HepG2 (cell line): ENCODE results near the gene ZNF524. TPM values are rescaled to one million over a fixed set of nuclear protein-coding genes. Genes with fewer than 3 reads are reported as not detected.

Experiments
- CERS6 ChIP-seq: sonication (generic); formaldehyde crosslinking; IDR thresholded peaks from 2 replicates; pipeline ENCODE4 v1.5.0; 2020; ENCODE audit warnings: missing genetic modification reagents
- FOSL2 ChIP-seq: sonication (generic); formaldehyde crosslinking; IDR thresholded peaks from 2 replicates; pipeline ENCODE4 v1.4.0; 2020; ENCODE audit warnings: missing genetic modification reagents
- HDAC1 ChIP-seq: sonication (generic); formaldehyde crosslinking; IDR thresholded peaks from 2 replicates; pipeline ENCODE4 v1.5.1; 2020; ENCODE audit warnings: mild to moderate bottlenecking, missing genetic modification reagents
- ISL2 ChIP-seq: sonication (generic); formaldehyde crosslinking; IDR thresholded peaks from 2 replicates; pipeline ENCODE4 v1.5.0; 2020; ENCODE audit warnings: missing genetic modification reagents
- KLF6 ChIP-seq: IDR thresholded peaks from 2 replicates; pipeline ENCODE4 v1.8.0; 2016; ENCODE audit warnings: missing biosample characterization, missing genetic modification reagents
- MAFG ChIP-seq: sonication (generic); formaldehyde crosslinking; IDR thresholded peaks from 2 replicates; pipeline ENCODE4 v1.5.1; 2020; ENCODE audit warnings: mild to moderate bottlenecking, missing genetic modification reagents
- MLLT10 ChIP-seq: sonication (generic); formaldehyde crosslinking; IDR thresholded peaks from 2 replicates; pipeline ENCODE4 v1.4.0; 2020; ENCODE audit warnings: missing genetic modification reagents
- MXD1 ChIP-seq: sonication (generic); formaldehyde crosslinking; IDR thresholded peaks from 2 replicates; pipeline ENCODE4 v1.4.0; 2020; ENCODE audit warnings: mild to moderate bottlenecking, missing genetic modification reagents
- NFE2L2 ChIP-seq: fragments of 150-350 bp; IDR thresholded peaks from 2 replicates; pipeline ENCODE4 v1.6.1; 2014; ENCODE audit warnings: low read length
- NFIB ChIP-seq: sonication (generic); formaldehyde crosslinking; IDR thresholded peaks from 2 replicates; pipeline ENCODE4 v1.9.0; 2021; ENCODE audit warnings: missing genetic modification reagents, mild to moderate bottlenecking, borderline replicate concordance
- PHF21A ChIP-seq: sonication (generic); formaldehyde crosslinking; IDR thresholded peaks from 2 replicates; pipeline ENCODE4 v1.5.0; 2020; ENCODE audit warnings: mild to moderate bottlenecking, missing genetic modification reagents
- POLR2A ChIP-seq, 2 experiments: IDR thresholded peaks; 2 replicates each; pipeline ENCODE4 v1.6.1; 2011; ENCODE audit warnings: low read depth in 2 of 2, low read length in 2 of 2, mild to moderate bottlenecking in 1 of 2, moderate library complexity in 1 of 2; ENCODE audit not compliant: insufficient read depth in 1 of 2
- POLR2G ChIP-seq: fragments of 200-400 bp; formaldehyde crosslinking; IDR thresholded peaks from 2 replicates; pipeline ENCODE4 v1.6.1; 2018; ENCODE audit warnings: mild to moderate bottlenecking, low read depth, low read length, moderate library complexity
- PRMT3 ChIP-seq: sonication (generic); formaldehyde crosslinking; IDR thresholded peaks from 2 replicates; pipeline ENCODE4 v1.8.1; 2022; ENCODE audit warnings: low read depth, mild to moderate bottlenecking, moderate library complexity, missing genetic modification reagents, borderline replicate concordance
- RARA ChIP-seq: IDR thresholded peaks from 2 replicates; pipeline ENCODE4 v1.6.1; 2016; ENCODE audit warnings: missing genetic modification reagents, missing compliant biosample characterization
- SP1 ChIP-seq, 2 experiments: fragments of 450-650 bp in 1 of 2; sonication (generic) in 1 of 2; formaldehyde crosslinking in 1 of 2; IDR thresholded peaks; 2 replicates each; pipeline versions ENCODE4 v1.4.0 to v1.6.1; 2016 to 2020; ENCODE audit warnings: missing genetic modification reagents in 1 of 2
- SRF ChIP-seq: IDR thresholded peaks from 2 replicates; pipeline ENCODE4 v1.6.1; 2011; ENCODE audit warnings: mild to moderate bottlenecking, low read depth, low read length, moderate library complexity
- ZBTB37 ChIP-seq: sonication (generic); formaldehyde crosslinking; IDR thresholded peaks from 2 replicates; pipeline ENCODE4 v1.4.0; 2020; ENCODE audit warnings: mild to moderate bottlenecking, missing genetic modification reagents
- ZNF180 ChIP-seq: sonication (generic); formaldehyde crosslinking; IDR thresholded peaks from 2 replicates; pipeline ENCODE4 v1.4.0; 2020; ENCODE audit warnings: low read depth, missing genetic modification reagents, borderline replicate concordance
- ZNF280B ChIP-seq: sonication (generic); formaldehyde crosslinking; IDR thresholded peaks from 2 replicates; pipeline ENCODE4 v1.5.0; 2020; ENCODE audit warnings: missing genetic modification reagents, mild to moderate bottlenecking, borderline replicate concordance
- ZNF326 ChIP-seq: sonication (generic); formaldehyde crosslinking; IDR thresholded peaks from 2 replicates; pipeline ENCODE4 v1.4.0; 2020; ENCODE audit warnings: missing genetic modification reagents, borderline replicate concordance
- ZNF558 ChIP-seq: sonication (generic); formaldehyde crosslinking; IDR thresholded peaks from 2 replicates; pipeline ENCODE4 v1.9.0; 2022; ENCODE audit warnings: mild to moderate bottlenecking, missing genetic modification reagents, borderline replicate concordance
- ZNF615 ChIP-seq: sonication (generic); formaldehyde crosslinking; IDR thresholded peaks from 2 replicates; pipeline ENCODE4 v1.5.0; 2020; ENCODE audit warnings: mild to moderate bottlenecking, missing genetic modification reagents, borderline replicate concordance
- ZNF740 ChIP-seq: sonication (generic); formaldehyde crosslinking; IDR thresholded peaks from 2 replicates; pipeline ENCODE4 v1.4.0; 2020; ENCODE audit warnings: missing genetic modification reagents
- ZNF83 ChIP-seq: sonication (generic); formaldehyde crosslinking; IDR thresholded peaks from 2 replicates; pipeline ENCODE4 v1.4.0; 2020; ENCODE audit warnings: missing genetic modification reagents, mild to moderate bottlenecking, borderline replicate concordance
- ZNF883 ChIP-seq: sonication (generic); formaldehyde crosslinking; IDR thresholded peaks from 2 replicates; pipeline ENCODE4 v1.5.1; 2020; ENCODE audit warnings: mild to moderate bottlenecking, missing genetic modification reagents; ENCODE audit errors: not compliant biosample characterization
- polyA plus RNA-seq, 8 experiments: library from polyadenylated mRNA; depleted of rRNA in 3 of 8; stranded (reverse) in 7 of 8; unstranded in 1 of 8; fragments of >200 nt; fragmentation: Illumina TruSeq in 4 of 8; extraction: Trizol in 4 of 8; gene quantifications; 2 replicates each; pipeline versions ENCODE4 v1.2.1 to v1.2.3, GENCODE V29; 2011 to 2016; ENCODE audit warnings: low read depth in 4 of 8, missing spikeins in 1 of 8, mixed read lengths in 1 of 8; ENCODE audit not compliant: insufficient read depth in 1 of 8
- total RNA-seq, 5 experiments: library from RNA; depleted of rRNA; stranded (reverse); fragments of >200 nt; fragmentation: Illumina TruSeq; extraction: Trizol; gene quantifications; 2 replicates each; pipeline ENCODE4 v1.2.3, GENCODE V29; 2016; ENCODE audit warnings: low read depth in 1 of 5

The ZNF524 gene
- total and polyA plus RNA-seq, 2 of the 13 experiments (the other 11 are each of a cell fraction or from before 2014, with no cell fraction given): 3.2 to 4.6 TPM

- TF ChIP-seq ZBTB37 (CRISPR knock-in tag): no peak
- TF ChIP-seq ZNF180 (CRISPR knock-in tag): no peak
- TF ChIP-seq KLF6 (CRISPR knock-in tag): 0 out of 2 replicates have a peak, but pooled peaks have one; percentile 39
- no peak for TF ChIP-seq ZNF883
- peak; percentile 72 for TF ChIP-seq HDAC1 (CRISPR knock-in tag)
- TF ChIP-seq POLR2G: peak; percentile 14; the same call in 1 of the 2 replicates
- TF ChIP-seq MAFG (CRISPR knock-in tag): no peak
- TF ChIP-seq POLR2A (IDR thresholded peaks at IDR 0.05; ENCODE audit: insufficient read depth in 1 of 2, low read depth in 2 of 2, low read length in 2 of 2): peak in 1 of 2 experiments; percentile 47; a peak in 1 of 4 replicates
- TF ChIP-seq PRMT3 (CRISPR knock-in tag): no peak
- TF ChIP-seq NFIB (CRISPR knock-in tag): no peak
- no peak for TF ChIP-seq SRF
- TF ChIP-seq ZNF558: peak; percentile 73; the same call in 1 of the 2 replicates
- peak; percentile 91 for TF ChIP-seq ZNF740
- TF ChIP-seq SP1 (IDR thresholded peaks at IDR 0.05): no peak
- peak; percentile 53; the same call in 1 of the 2 replicates for TF ChIP-seq SP1 (CRISPR knock-in tag; IDR thresholded peaks at IDR 0.05)
- no peak for TF ChIP-seq ZNF326 (CRISPR knock-in tag)
- no peak for TF ChIP-seq RARA (CRISPR knock-in tag)
- TF ChIP-seq NFE2L2: no peak
- no peak for TF ChIP-seq ZNF615 (CRISPR knock-in tag)
- no peak for TF ChIP-seq FOSL2 (CRISPR knock-in tag)
- 0 out of 2 replicates have a peak, but pooled peaks have one; percentile 33 for TF ChIP-seq ZNF83 (CRISPR knock-in tag)
- no peak for TF ChIP-seq CERS6 (CRISPR knock-in tag)
- TF ChIP-seq PHF21A (CRISPR knock-in tag): peak; percentile 41; the same call in 1 of the 2 replicates
- no peak; the same call in 1 of the 2 replicates for TF ChIP-seq ZNF280B (CRISPR knock-in tag)
- TF ChIP-seq MXD1 (CRISPR knock-in tag): peak; percentile 60; the same call in 1 of the 2 replicates
- TF ChIP-seq ISL2 (CRISPR knock-in tag): 0 out of 2 replicates have a peak, but pooled peaks have one; percentile 29
- TF ChIP-seq MLLT10 (CRISPR knock-in tag): no peak
Measured at GRCh38 chr19:55647732-55648584, 47.9 kb downstream of the ZNF524 start, which contains the start of gene CCDC106 (continued).
